KG1 (cell line): ENCODE data around the gene ZNF362.

Source experiments
- DNase-seq: peaks from one replicate; lab custom pipeline; 2025; lab: John Stamatoyannopoulos, UW

Gene ZNF362

GRCh38 chr1:33244809-33245186, 11.5 kb upstream of the ZNF362 start:
- no peak for DNase-seq

GRCh38 chr1:33246171-33246570, 10.1 kb upstream of the ZNF362 start:
- DNase-seq: no peak

GRCh38 chr1:33247545-33247944, 8.7 kb upstream of the ZNF362 start:
- DNase-seq: no peak

- DNase-seq: no peak
Observed at GRCh38 chr1:33248244-33248643, 8.0 kb upstream of the ZNF362 start.

- no peak for DNase-seq
Observed at GRCh38 chr1:33249422-33249821, 6.9 kb upstream of the ZNF362 start.

- no peak for DNase-seq
Observed at GRCh38 chr1:33250217-33250616, 6.1 kb upstream of the ZNF362 start.

- no peak for DNase-seq
Observed at GRCh38 chr1:33250724-33251123, 5.6 kb upstream of the ZNF362 start.

- DNase-seq: no peak
Observed at GRCh38 chr1:33254491-33254890, 1.8 kb upstream of the ZNF362 start.

GRCh38 chr1:33255347-33256220, 708 bp upstream of the ZNF362 start:
- peak; percentile 42 for DNase-seq

GRCh38 chr1:33256221-33256470, 146 bp upstream of the ZNF362 start:
- DNase-seq: no peak

GRCh38 chr1:33257207-33257771, 997 bp downstream of the ZNF362 start:
- no peak for DNase-seq

- DNase-seq: no peak
Observed at GRCh38 chr1:33257772-33258712, 1.8 kb downstream of the ZNF362 start.

GRCh38 chr1:33258788-33259274, 2.5 kb downstream of the ZNF362 start:
- DNase-seq: no peak

- no peak for DNase-seq
Observed at GRCh38 chr1:33259879-33260278, 3.6 kb downstream of the ZNF362 start.

- no peak for DNase-seq
Observed at GRCh38 chr1:33260439-33260838, 4.1 kb downstream of the ZNF362 start.

- no peak for DNase-seq
Observed at GRCh38 chr1:33261344-33261743, 5.1 kb downstream of the ZNF362 start.

- DNase-seq: no peak
Observed at GRCh38 chr1:33263890-33264504, 7.7 kb downstream of the ZNF362 start.

- no peak for DNase-seq
Observed at GRCh38 chr1:33265780-33266605, 9.7 kb downstream of the ZNF362 start.

- no peak for DNase-seq
Observed at GRCh38 chr1:33266766-33267165, 10.5 kb downstream of the ZNF362 start.

- no peak for DNase-seq
Observed at GRCh38 chr1:33267468-33268205, 11.3 kb downstream of the ZNF362 start.

GRCh38 chr1:33268457-33268856, 12.2 kb downstream of the ZNF362 start:
- DNase-seq: no peak
